HepG2 (cell line): ENCODE measurements around the gene HHIPL1. TPM values are rescaled to one million over a fixed set of nuclear protein-coding genes. Genes with fewer than 3 reads are reported as not detected.

Experiments
- ATRX ChIP-seq: sonication (generic); formaldehyde crosslinking; IDR thresholded peaks from 2 replicates; pipeline ENCODE4 v1.4.0; 2020; ENCODE audit warnings: missing genetic modification reagents, borderline replicate concordance
- DPF2 ChIP-seq: sonication (generic); formaldehyde crosslinking; IDR thresholded peaks from 2 replicates; pipeline ENCODE4 v1.4.0; 2020; ENCODE audit warnings: mild to moderate bottlenecking, low read depth, missing genetic modification reagents, borderline replicate concordance
- GLI4 ChIP-seq: sonication (generic); formaldehyde crosslinking; IDR thresholded peaks from 2 replicates; pipeline ENCODE4 v1.5.1; 2020; ENCODE audit warnings: missing genetic modification reagents, mild to moderate bottlenecking, moderate library complexity, borderline replicate concordance
- HDAC6 ChIP-seq: fragments of 200-600 bp; sonication (generic); IDR thresholded peaks from 2 replicates; pipeline ENCODE4 v1.7.0; 2017; ENCODE audit warnings: mild to moderate bottlenecking, antibody characterized with exemption, low read length, low read depth
- MYPOP ChIP-seq: sonication (generic); formaldehyde crosslinking; IDR thresholded peaks from 2 replicates; pipeline ENCODE4 v1.8.1; 2023; ENCODE audit warnings: mild to moderate bottlenecking, moderate library complexity, missing genetic modification reagents
- NFIB ChIP-seq: sonication (generic); formaldehyde crosslinking; IDR thresholded peaks from 2 replicates; pipeline ENCODE4 v1.9.0; 2021; ENCODE audit warnings: missing genetic modification reagents, mild to moderate bottlenecking, borderline replicate concordance
- PHF21A ChIP-seq: sonication (generic); formaldehyde crosslinking; IDR thresholded peaks from 2 replicates; pipeline ENCODE4 v1.5.0; 2020; ENCODE audit warnings: mild to moderate bottlenecking, missing genetic modification reagents
- PHF8 ChIP-seq: sonication (generic); formaldehyde crosslinking; IDR thresholded peaks from 2 replicates; pipeline ENCODE4 v1.5.0; 2020; ENCODE audit warnings: missing genetic modification reagents
- RFX3 ChIP-seq: IDR thresholded peaks from 2 replicates; pipeline ENCODE4 v1.6.1; 2016; ENCODE audit warnings: missing biosample characterization, missing genetic modification reagents
- RNF219 ChIP-seq: sonication (generic); formaldehyde crosslinking; IDR thresholded peaks from 2 replicates; pipeline ENCODE4 v1.5.0; 2020; ENCODE audit warnings: mild to moderate bottlenecking, missing genetic modification reagents
- SAFB2 ChIP-seq: sonication (generic); formaldehyde crosslinking; IDR thresholded peaks from 2 replicates; pipeline ENCODE4 v1.5.1; 2020; ENCODE audit warnings: missing genetic modification reagents, low read depth, mild to moderate bottlenecking, borderline replicate concordance
- SOX13 ChIP-seq, 3 experiments: fragments of 450-650 bp in 1 of 3; sonication (generic) in 1 of 3; formaldehyde crosslinking in 1 of 3; IDR thresholded peaks in 2 of 3; conservative IDR thresholded peaks in 1 of 3; 2 replicates each; pipeline versions ENCODE4 v1.5.0 to v1.6.1; 2016 to 2020; ENCODE audit warnings: antibody characterized with exemption in 1 of 3, mild to moderate bottlenecking in 1 of 3, missing compliant biosample characterization in 1 of 3, missing genetic modification reagents in 1 of 3, moderate library complexity in 1 of 3
- SOX5 ChIP-seq: IDR thresholded peaks from 2 replicates; pipeline ENCODE4 v1.6.1; 2016; ENCODE audit warnings: borderline replicate concordance
- SUZ12 ChIP-seq: fragments of 150-350 bp; IDR thresholded peaks from 2 replicates; pipeline ENCODE4 v1.6.1; 2014; ENCODE audit warnings: low read depth, low read length
- TP53 ChIP-seq: sonication (generic); formaldehyde crosslinking; conservative IDR thresholded peaks from 2 replicates; pipeline ENCODE4 v1.4.0; 2020; ENCODE audit warnings: missing genetic modification reagents
- ZBTB2 ChIP-seq: sonication (generic); formaldehyde crosslinking; IDR thresholded peaks from 2 replicates; pipeline ENCODE4 v1.8.0; 2022; ENCODE audit warnings: low read depth, missing genetic modification reagents
- ZBTB7B ChIP-seq: sonication (generic); formaldehyde crosslinking; IDR thresholded peaks from 2 replicates; pipeline ENCODE4 v1.4.0; 2020; ENCODE audit warnings: missing genetic modification reagents
- ZNF124 ChIP-seq: sonication (generic); formaldehyde crosslinking; IDR thresholded peaks from 2 replicates; pipeline ENCODE4 v1.4.0; 2020; ENCODE audit warnings: missing genetic modification reagents
- ZNF136 ChIP-seq: sonication (generic); formaldehyde crosslinking; IDR thresholded peaks from 2 replicates; pipeline ENCODE4 v1.8.1; 2022; ENCODE audit warnings: low read depth, mild to moderate bottlenecking, moderate library complexity, missing genetic modification reagents
- ZNF34 ChIP-seq: sonication (generic); formaldehyde crosslinking; IDR thresholded peaks from 2 replicates; pipeline ENCODE4 v1.4.0; 2020; ENCODE audit warnings: mild to moderate bottlenecking, missing genetic modification reagents, borderline replicate concordance
- ZNF343 ChIP-seq: sonication (generic); formaldehyde crosslinking; IDR thresholded peaks from 2 replicates; pipeline ENCODE4 v1.4.0; 2020; ENCODE audit warnings: mild to moderate bottlenecking, missing genetic modification reagents
- ZNF512 ChIP-seq: sonication (generic); formaldehyde crosslinking; IDR thresholded peaks from 2 replicates; pipeline ENCODE4 v1.4.0; 2020; ENCODE audit warnings: mild to moderate bottlenecking, missing genetic modification reagents
- ZNF747 ChIP-seq: sonication (generic); formaldehyde crosslinking; IDR thresholded peaks from 2 replicates; pipeline ENCODE4 v1.8.1; 2023; ENCODE audit warnings: missing genetic modification reagents, mild to moderate bottlenecking, borderline replicate concordance
- ZNF784 ChIP-seq: sonication (generic); formaldehyde crosslinking; IDR thresholded peaks from 2 replicates; pipeline ENCODE4 v1.5.1; 2020; ENCODE audit warnings: missing genetic modification reagents, mild to moderate bottlenecking, borderline replicate concordance
- polyA plus RNA-seq, 8 experiments: library from polyadenylated mRNA; depleted of rRNA in 3 of 8; stranded (reverse) in 7 of 8; unstranded in 1 of 8; fragments of >200 nt; fragmentation: Illumina TruSeq in 4 of 8; extraction: Trizol in 4 of 8; gene quantifications; 2 replicates each; pipeline versions ENCODE4 v1.2.1 to v1.2.3, GENCODE V29; 2011 to 2016; ENCODE audit warnings: low read depth in 4 of 8, missing spikeins in 1 of 8, mixed read lengths in 1 of 8; ENCODE audit not compliant: insufficient read depth in 1 of 8
- total RNA-seq, 5 experiments: library from RNA; depleted of rRNA; stranded (reverse); fragments of >200 nt; fragmentation: Illumina TruSeq; extraction: Trizol; gene quantifications; 2 replicates each; pipeline ENCODE4 v1.2.3, GENCODE V29; 2016; ENCODE audit warnings: low read depth in 1 of 5

The HHIPL1 gene
- total and polyA plus RNA-seq, 2 of the 13 experiments (the other 11 are each of a cell fraction or from before 2014, with no cell fraction given) = not detected

GRCh38 chr14:99598774-99599173, 46.2 kb upstream of the HHIPL1 start (continued):
- TF ChIP-seq ZNF34 (no peak), DPF2 (CRISPR knock-in tag) (no peak), ZNF784 (CRISPR knock-in tag) (no peak), ATRX (CRISPR knock-in tag) (no peak), PHF21A (CRISPR knock-in tag) (peak; percentile 81), SAFB2 (CRISPR knock-in tag) (no peak), PHF8 (CRISPR knock-in tag) (no peak), ZNF747 (CRISPR knock-in tag) (no peak), ZNF124 (CRISPR knock-in tag) (no peak), ZBTB2 (CRISPR knock-in tag) (no peak), GLI4 (no peak), RNF219 (CRISPR knock-in tag) (no peak), ZNF136 (CRISPR knock-in tag) (no peak), ZNF343 (CRISPR knock-in tag) (no peak), HDAC6 (no peak), TP53 (CRISPR knock-in tag) (no peak), NFIB (no peak), SUZ12 (no peak), SOX13 (IDR thresholded peaks at IDR 0.05) (peak; percentile 91), SOX13 (CRISPR knock-in tag; conservative IDR thresholded peaks at IDR 0.05 in 1 of 2, IDR thresholded peaks at IDR 0.05 in 1 of 2) (peak in 1 of 2 experiments; percentile 99; a peak in 2 of 4 replicates), MYPOP (CRISPR knock-in tag) (no peak), SOX5 (CRISPR knock-in tag) (peak; percentile 99), RFX3 (CRISPR knock-in tag) (no peak), ZBTB7B (CRISPR knock-in tag) (peak; percentile 76; the same call in 1 of the 2 replicates), ZNF512 (no peak)
